HFFc6 (cell line): Measurements from ENCODE around the gene FBXO9. TPM values are rescaled to one million over a fixed set of nuclear protein-coding genes. Genes with fewer than 3 reads are reported as not detected.
A peak's percentile ranks its signal among the peaks of the same experiment; 100 is the strongest.
"Not testable (repeated sequence)": the region's sequence is repeated elsewhere in the genome, so short reads cannot be mapped to it uniquely, and the experiment has no call there.

ENCODE experiments used
- DNase-seq: peaks from one replicate; pipeline ENCODE4 v3.0.0-alpha.2; 2018
- H3K27ac Mint-ChIP-seq: 2 replicates; pipeline ENCODE4 v1.8.0; 2020; ENCODE audit warnings: mild to moderate bottlenecking, mixed read lengths
- H3K27me3 Mint-ChIP-seq: 2 replicates; pipeline ENCODE4 v1.8.0; 2021; ENCODE audit warnings: mild to moderate bottlenecking, moderate library complexity, mixed read lengths; ENCODE audit not compliant: insufficient read depth
- H3K36me3 Mint-ChIP-seq: 2 replicates; pipeline ENCODE4 v1.8.0; 2021; ENCODE audit warnings: low read depth, mixed read lengths
- H3K4me1 Mint-ChIP-seq: 2 replicates; pipeline ENCODE4 v1.8.0; 2020; ENCODE audit warnings: low read depth, mixed read lengths
- H3K4me3 Mint-ChIP-seq: 2 replicates; pipeline ENCODE4 v1.8.0; 2020; ENCODE audit warnings: mild to moderate bottlenecking, moderate library complexity, mixed read lengths
- H3K9me3 Mint-ChIP-seq: 2 replicates; pipeline ENCODE4 v1.8.0; 2020; ENCODE audit warnings: mild to moderate bottlenecking, mixed read lengths
- CTCF ChIP-seq: fragments of 200-600 bp; sonication (generic); IDR thresholded peaks from 2 replicates; pipeline ENCODE4 v1.5.0; 2021; ENCODE audit warnings: antibody characterized with exemption, mild to moderate bottlenecking
- total RNA-seq, 6 experiments: library from RNA; stranded (reverse); fragmentation: NEBNext Ultra II Directional; extraction: Animal tissue kit (Norgen Biotek cat#: 25700); gene quantifications; 2 replicates in 1 of 6; 3 replicates in 5 of 6; pipeline ENCODE4 v1.2.3, GENCODE V29; 2021

FBXO9 gene
- total RNA-seq, 6 experiments from 2014 or later: 105 to 135 (median 122) TPM

DNA sequence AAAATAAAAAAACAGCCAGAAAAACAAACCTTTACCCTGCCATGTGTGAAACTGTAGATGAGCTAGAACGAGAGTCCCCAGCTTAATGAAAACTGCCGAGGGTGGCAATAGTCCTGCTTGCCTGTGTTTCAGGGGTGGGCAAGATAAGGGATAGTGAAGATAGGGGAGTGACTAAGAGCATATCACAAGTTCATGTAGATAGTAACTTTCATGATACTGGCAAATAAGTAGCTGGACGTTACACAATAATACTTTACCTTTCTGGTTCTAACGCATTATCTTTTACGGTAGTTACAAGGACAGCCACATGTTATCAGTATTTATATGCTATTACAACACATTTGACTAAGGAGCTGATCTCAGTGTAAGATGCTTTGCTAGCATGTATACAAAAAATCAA lies 9.3 kb upstream of the FBXO9 start:
- no peak for TF ChIP-seq CTCF
- H3K27ac Mint-ChIP-seq: no peak overlapping the region

GRCh38 chr6:53056273-53056672 lies 8.9 kb upstream of the FBXO9 start:
- Mint-ChIP-seq H3K27ac (no peak overlapping the region), H3K9me3 (0 out of 2 replicates have a peak, but pooled peaks cover 3% of the 10 kb centered on the region), H3K27me3 (no peaks in the 10 kb centered on the region; the same call in 1 of the 2 replicates), H3K4me3 (no peak overlapping the region), H3K4me1 (peaks cover 26% of the 10 kb centered on the region), H3K36me3 (peaks cover 18% of the 10 kb centered on the region)
- no peak for DNase-seq
- no peak for TF ChIP-seq CTCF

More for the DNA sequence above, 9.3 kb upstream of the FBXO9 start:
- no peak for DNase-seq
- H3K9me3 Mint-ChIP-seq: 0 out of 2 replicates have a peak, but pooled peaks cover 3% of the 10 kb centered on the region
- H3K4me3 Mint-ChIP-seq: no peak overlapping the region
- peaks cover 26% of the 10 kb centered on the region for H3K4me1 Mint-ChIP-seq
- no peaks in the 10 kb centered on the region; the same call in 1 of the 2 replicates for H3K27me3 Mint-ChIP-seq
- peaks cover 19% of the 10 kb centered on the region for H3K36me3 Mint-ChIP-seq

- Mint-ChIP-seq H3K4me1 (peaks cover 38% of the 10 kb centered on the region), H3K27me3 (no peaks in the 10 kb centered on the region)
Observed at GRCh38 chr6:53058388-53059195, 6.6 kb upstream of the FBXO9 start.

DNA sequence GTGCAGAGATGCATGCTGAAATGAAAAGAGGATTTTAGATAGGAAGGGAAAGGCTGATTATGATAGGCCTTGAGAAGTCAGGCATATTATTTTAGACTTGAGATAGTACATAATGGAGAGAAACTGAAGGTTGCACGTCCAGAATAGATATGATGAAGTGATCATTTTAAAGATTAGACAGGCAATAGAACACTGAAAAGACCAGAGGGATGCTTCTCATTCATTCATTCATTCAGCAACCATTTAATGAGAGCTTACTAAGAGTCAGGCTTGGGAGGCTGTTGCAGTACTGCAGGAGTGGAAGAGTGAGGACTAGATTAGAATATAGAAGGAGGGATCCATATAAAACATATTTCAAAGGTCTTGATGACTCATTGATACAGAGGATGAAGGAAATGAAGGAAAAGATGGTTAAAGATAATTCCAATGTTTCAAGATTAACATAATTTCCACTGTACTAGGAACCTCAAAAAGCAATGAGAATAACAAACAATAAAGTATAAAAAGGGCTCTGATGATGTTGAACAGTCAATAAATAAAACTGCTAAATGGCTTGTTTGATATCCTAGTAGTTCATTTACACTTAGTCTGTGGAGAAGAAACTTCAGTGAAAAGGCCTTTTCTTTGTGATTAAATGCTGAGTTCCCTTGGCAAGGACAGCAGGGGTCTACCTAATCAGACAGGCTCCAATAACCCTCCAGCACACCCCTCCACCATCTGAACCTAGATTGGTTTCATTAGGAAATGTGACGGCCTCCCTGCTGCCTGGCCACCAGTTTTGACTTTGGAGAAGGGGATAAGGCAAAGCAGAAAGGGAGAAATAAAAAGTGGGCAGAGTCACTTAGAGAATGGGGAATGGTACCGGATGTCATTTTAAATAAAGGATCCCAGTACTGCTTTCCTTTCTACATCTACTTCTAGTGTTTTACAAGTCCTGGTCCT lies 5.3 kb upstream of the FBXO9 start:
- H3K27me3 Mint-ChIP-seq: no peaks in the 10 kb centered on the region
- TF ChIP-seq CTCF: no peak
- no peaks in the 10 kb centered on the region for H3K9me3 Mint-ChIP-seq
- H3K4me3 Mint-ChIP-seq: peak overlapping the region; percentile 89
- no peaks in the 10 kb centered on the region for H3K36me3 Mint-ChIP-seq
- H3K27ac Mint-ChIP-seq: peak overlapping the region; percentile 88
- DNase-seq: no peak
- peaks cover 37% of the 10 kb centered on the region for H3K4me1 Mint-ChIP-seq

More at GRCh38 chr6:53058388-53059195, 6.6 kb upstream of the FBXO9 start:
- Mint-ChIP-seq H3K27ac (no peak overlapping the region), H3K9me3 (no peaks in the 10 kb centered on the region), H3K36me3 (peaks cover 8% of the 10 kb centered on the region; the same call in 1 of the 2 replicates), H3K4me3 (no peak overlapping the region)
- no peak for DNase-seq
- no peak for TF ChIP-seq CTCF

DNA sequence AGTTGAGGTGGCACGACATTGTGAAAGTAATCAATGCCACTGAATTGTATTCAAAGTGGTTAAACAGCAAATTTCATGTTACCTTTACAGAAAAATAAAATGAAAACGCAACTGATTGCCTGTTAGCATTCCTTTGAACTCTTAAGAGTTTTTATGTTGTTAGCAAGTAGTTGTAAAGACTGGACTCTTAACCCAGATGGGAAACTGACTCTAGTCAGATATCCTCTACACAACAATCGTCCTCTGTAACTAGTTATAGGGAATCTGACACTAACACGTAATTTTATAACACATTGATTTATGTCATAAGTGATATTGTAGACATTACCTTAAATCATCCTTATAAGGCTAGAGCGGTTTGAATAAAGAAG lies 3.0 kb upstream of the FBXO9 start:
- no peaks in the 10 kb centered on the region for H3K36me3 Mint-ChIP-seq
- peaks cover 48% of the 10 kb centered on the region for H3K4me1 Mint-ChIP-seq
- H3K4me3 Mint-ChIP-seq: peak overlapping the region; percentile 89
- peak overlapping the region; percentile 88 for H3K27ac Mint-ChIP-seq
- TF ChIP-seq CTCF: no peak
- no peak for DNase-seq
- no peaks in the 10 kb centered on the region for H3K27me3 Mint-ChIP-seq
- no peaks in the 10 kb centered on the region for H3K9me3 Mint-ChIP-seq

GRCh38 chr6:53064255-53064654 lies 949 bp upstream of the FBXO9 start:
- not testable (repeated sequence) for H3K9me3 Mint-ChIP-seq, H3K27ac Mint-ChIP-seq, H3K36me3 Mint-ChIP-seq, DNase-seq, H3K27me3 Mint-ChIP-seq
- Mint-ChIP-seq H3K4me1 (peaks cover 48% of the 10 kb centered on the region), H3K4me3 (peak overlapping the region; percentile 10; the same call in 1 of the 2 replicates)
